GM19035 (cell line): Measurements from ENCODE around the gene PLCB4.

Source experiments
- ATAC-seq: cut with Tn5 transposase; IDR thresholded peaks from one replicate; pipeline ENCODE4 v1.9.1; 2021; ENCODE audit not compliant: unreplicated experiment

PLCB4 gene

DNA sequence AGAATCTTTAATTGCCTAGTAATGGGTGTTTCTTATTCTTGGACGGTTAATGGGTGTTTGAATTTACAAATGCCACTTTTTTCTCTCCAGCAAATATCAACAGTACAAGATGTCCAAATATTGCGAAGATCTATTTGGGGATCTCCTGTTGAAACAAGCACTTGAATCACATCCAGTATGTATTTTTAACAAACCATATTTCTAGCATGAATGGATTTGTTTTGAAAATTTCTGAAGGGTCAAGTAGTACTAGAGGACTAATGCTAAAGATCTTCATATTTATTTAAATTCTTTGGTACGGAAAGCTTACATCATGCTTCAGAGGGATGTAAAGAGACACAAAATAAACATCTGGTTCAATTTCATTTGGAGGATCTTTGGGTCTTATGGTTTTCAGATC lies 321.6 kb downstream of the PLCB4 start:
- no peak for ATAC-seq

- ATAC-seq, result peak; percentile 42
Measured at GRCh38 chr20:9392892-9393857, 324.3 kb downstream of the PLCB4 start.

DNA sequence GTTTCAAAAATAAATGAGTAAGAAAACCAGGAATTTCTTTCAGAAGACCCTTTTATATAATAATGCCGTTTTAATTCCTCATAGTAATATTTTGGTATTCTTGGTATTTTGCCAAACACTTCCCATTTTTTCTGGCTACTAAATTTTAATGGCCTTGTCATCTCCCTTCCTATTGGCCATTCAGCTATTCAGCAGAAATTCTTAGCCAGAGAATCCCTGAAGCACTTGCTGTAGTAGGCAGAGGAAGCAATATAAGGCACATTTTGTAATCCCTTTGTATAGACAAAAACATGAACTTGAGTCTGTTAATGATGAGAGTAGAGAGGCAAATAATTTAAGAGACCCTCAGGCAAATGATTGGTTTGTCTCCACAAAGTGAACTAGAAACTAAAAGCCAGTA lies 327.1 kb downstream of the PLCB4 start:
- no peak for ATAC-seq

GRCh38 chr20:9397928-9398327 lies 329.0 kb downstream of the PLCB4 start:
- ATAC-seq, result peak; percentile 83

- no peak for ATAC-seq
Measured at GRCh38 chr20:9398882-9399281, 330.0 kb downstream of the PLCB4 start.

GRCh38 chr20:9399322-9399721 lies 330.4 kb downstream of the PLCB4 start:
- ATAC-seq, result no peak

GRCh38 chr20:9400171-9401025 lies 331.5 kb downstream of the PLCB4 start:
- no peak for ATAC-seq

DNA sequence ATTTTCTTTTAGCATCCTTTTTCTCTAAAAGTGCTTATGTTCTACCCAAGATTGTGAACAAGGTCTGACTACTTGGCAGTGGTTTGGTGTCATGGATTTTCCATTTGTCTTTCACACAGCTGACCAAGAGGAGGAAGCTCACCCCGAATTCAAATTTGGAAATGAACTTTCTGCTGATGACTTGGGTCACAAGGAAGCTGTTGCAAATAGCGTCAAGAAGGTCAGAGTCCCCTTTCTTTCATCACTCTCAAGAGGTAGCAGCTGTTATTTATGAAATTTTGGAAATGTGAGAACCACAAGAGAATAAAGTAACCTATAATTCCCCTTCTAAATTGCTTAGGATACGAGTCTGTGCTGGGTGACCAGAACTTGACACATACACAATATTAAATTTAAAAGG lies 332.5 kb downstream of the PLCB4 start:
- ATAC-seq, result no peak

GRCh38 chr20:9402141-9402540 lies 333.3 kb downstream of the PLCB4 start:
- ATAC-seq, result no peak

- no peak for ATAC-seq
Measured at GRCh38 chr20:9402546-9402945, 333.7 kb downstream of the PLCB4 start.

GRCh38 chr20:9403448-9403847 lies 334.6 kb downstream of the PLCB4 start:
- no peak for ATAC-seq

DNA sequence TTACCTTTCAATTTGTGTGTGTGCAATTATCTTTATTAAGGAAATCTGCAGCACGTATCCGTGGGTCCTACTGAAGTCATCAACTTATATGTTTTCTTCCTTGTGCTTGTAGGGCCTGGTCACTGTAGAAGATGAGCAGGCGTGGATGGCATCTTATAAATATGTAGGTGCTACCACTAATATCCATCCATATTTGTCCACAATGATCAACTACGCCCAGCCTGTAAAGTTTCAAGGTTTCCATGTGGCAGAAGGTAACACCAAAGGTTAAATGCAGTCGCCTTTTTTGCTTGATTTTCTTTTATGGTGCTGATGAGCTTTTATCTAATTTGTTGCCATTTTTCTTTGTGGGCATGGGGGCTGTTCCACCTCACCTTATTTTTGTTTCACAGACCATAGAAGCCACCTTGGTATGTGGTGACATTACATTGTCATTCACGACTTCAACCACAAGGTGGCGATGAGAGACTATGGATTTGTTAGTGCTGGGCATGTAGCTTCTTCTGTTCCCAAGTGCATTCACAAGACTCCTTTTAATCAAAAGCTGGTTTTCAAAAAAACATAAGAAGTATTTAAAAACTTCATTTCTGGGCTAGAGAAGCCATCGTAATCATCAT lies 339.0 kb downstream of the PLCB4 start:
- peak; percentile 79 for ATAC-seq

- ATAC-seq, result peak; percentile 8
Measured at GRCh38 chr20:9408422-9409300, 339.8 kb downstream of the PLCB4 start.

- ATAC-seq, result no peak
Measured at GRCh38 chr20:9409352-9409751, 340.5 kb downstream of the PLCB4 start.

- no peak for ATAC-seq
Measured at GRCh38 chr20:9409981-9410380, 341.1 kb downstream of the PLCB4 start.

DNA sequence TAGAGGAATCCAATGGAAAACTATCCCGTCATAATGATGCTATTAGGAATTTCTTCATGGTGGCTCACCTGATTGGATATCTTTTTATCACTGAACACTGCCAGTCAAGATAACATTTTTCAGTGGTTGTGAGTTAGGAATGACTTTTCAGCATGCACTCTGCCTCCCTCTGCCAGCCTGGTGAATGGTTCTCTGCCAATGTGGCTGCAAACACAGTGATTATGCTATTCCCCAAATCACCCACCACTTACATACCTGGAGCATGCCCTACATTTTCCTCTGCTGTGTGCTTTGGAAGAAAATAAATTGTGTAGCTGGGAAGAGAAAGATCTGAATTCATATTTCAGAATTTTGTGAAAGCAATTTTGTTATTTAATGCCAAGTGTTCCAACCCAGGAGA lies 342.9 kb downstream of the PLCB4 start:
- ATAC-seq, result no peak

- peak; percentile 47 for ATAC-seq
Measured at GRCh38 chr20:9412309-9412708, 343.4 kb downstream of the PLCB4 start.

DNA sequence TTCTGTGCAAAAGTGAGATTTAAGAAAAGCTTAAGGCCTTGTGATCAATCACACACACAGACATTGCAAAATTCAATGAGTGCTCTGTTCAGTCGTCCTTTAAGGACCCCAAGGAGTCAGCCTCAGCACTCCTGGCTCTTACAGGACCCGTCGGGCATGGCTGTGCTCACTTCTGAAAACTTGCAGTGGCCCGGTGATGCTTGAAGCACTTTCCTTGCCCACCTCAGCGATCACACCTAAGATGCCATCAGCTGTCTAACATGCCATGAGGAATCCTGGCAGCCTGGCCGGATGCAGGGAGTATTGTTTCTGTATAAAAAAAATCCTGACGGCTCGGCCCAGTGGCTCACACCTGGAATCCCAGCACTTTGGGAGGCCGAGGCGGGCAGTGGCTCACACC lies 344.1 kb downstream of the PLCB4 start:
- no peak for ATAC-seq

GRCh38 chr20:9415426-9415825 lies 346.5 kb downstream of the PLCB4 start:
- ATAC-seq, result no peak

GRCh38 chr20:9416421-9416820 lies 347.5 kb downstream of the PLCB4 start:
- no peak for ATAC-seq
